ENCODE data around the gene DMBX1.

GRCh38 chr1:46486432-46487015 is 3.1 kb upstream of the DMBX1 start:
- TF ChIP-seq CTCF (IDR thresholded peaks at IDR 0.05; ENCODE audit: low read depth, low read length, poor library complexity, severe bottlenecking) (no peak), EZH2phosphoT487 (IDR thresholded peaks at IDR 0.05; ENCODE audit: borderline replicate concordance, low read length) (no peak)
